ENCODE data around the gene NCBP2.

Gene NCBP2

GRCh38 chr3:196989721-196990262 is 47.5 kb upstream of the NCBP2 start:
- no peak overlapping the region for H3K9ac ChIP-seq (ENCODE audit: low read length)
- no peak overlapping the region for H3K4me3 ChIP-seq (ENCODE audit: insufficient read depth, low read length, poor library complexity, severe bottlenecking)
- H3F3A ChIP-seq (ENCODE audit: insufficient read depth): no peaks in the 10 kb centered on the region
- no peaks in the 10 kb centered on the region for H3K36me3 ChIP-seq (ENCODE audit: low read length)
- no peaks in the 10 kb centered on the region for H3K9me2 ChIP-seq (replicated peaks; ENCODE audit: insufficient read depth, low read length)
- H3K4me2 ChIP-seq (ENCODE audit: low read depth, low read length, poor library complexity, severe bottlenecking): no peak overlapping the region
- no peak overlapping the region for H3K27ac ChIP-seq (ENCODE audit: low read depth, low read length)
- no peaks in the 10 kb centered on the region for H4K20me1 ChIP-seq (ENCODE audit: low read depth, low read length)
- no peaks in the 10 kb centered on the region for H3K9me3 ChIP-seq (ENCODE audit: insufficient read depth, low read length)
- H2AFZ ChIP-seq (ENCODE audit: low read depth, low read length, severe bottlenecking): no peak overlapping the region
- TF ChIP-seq EZH2phosphoT487 (conservative IDR thresholded peaks at IDR 0.05; ENCODE audit: low read length): no peak
- TF ChIP-seq, protein P1, sequence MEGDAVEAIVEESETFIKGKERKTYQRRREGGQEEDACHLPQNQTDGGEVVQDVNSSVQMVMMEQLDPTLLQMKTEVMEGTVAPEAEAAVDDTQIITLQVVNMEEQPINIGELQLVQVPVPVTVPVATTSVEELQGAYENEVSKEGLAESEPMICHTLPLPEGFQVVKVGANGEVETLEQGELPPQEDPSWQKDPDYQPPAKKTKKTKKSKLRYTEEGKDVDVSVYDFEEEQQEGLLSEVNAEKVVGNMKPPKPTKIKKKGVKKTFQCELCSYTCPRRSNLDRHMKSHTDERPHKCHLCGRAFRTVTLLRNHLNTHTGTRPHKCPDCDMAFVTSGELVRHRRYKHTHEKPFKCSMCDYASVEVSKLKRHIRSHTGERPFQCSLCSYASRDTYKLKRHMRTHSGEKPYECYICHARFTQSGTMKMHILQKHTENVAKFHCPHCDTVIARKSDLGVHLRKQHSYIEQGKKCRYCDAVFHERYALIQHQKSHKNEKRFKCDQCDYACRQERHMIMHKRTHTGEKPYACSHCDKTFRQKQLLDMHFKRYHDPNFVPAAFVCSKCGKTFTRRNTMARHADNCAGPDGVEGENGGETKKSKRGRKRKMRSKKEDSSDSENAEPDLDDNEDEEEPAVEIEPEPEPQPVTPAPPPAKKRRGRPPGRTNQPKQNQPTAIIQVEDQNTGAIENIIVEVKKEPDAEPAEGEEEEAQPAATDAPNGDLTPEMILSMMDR (IDR thresholded peaks at IDR 0.05; ENCODE audit: insufficient read depth, low read length, poor library complexity, severe bottlenecking): no peak
- no peaks in the 10 kb centered on the region for H3K27me3 ChIP-seq (ENCODE audit: low read length)
- H3K79me2 ChIP-seq (ENCODE audit: insufficient read depth, low read length): no peaks in the 10 kb centered on the region

DNA sequence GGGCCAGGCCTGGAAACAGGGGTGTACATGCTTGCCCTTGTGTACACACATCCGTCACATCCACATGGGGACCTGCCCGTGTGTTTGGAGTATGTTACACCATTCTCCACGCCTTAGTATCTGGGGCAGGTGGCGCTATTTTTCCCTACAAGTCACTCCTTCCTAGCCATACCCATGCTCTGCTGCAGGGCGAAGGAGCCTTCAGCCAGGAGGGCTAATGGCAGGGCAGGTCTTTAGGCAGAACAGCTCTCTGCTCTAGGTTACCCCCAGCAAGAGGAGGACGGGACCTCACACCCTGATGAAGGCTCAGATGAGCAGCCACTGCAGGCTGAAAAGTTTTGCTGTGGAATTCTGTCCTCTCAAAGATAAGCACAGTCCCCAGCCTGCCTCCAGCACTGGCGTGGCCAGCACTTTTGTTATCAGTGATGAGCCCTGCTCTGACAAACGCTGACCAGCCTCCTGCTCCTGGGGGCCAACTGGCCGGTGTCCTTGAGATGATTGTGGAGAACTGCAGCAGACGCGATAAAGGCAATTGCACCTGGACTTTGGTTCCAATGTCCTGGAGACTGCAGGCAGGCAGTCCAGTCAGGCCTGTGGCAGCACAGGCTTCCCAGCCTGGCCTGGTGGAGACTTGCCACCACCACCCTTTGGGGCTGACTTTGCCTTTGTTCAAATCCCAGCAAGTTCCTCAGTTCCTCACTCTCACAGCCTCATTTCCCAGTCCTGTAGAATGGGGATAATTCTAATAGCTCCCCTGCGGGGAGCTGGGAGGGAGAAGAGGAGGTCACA is 46.1 kb upstream of the NCBP2 start:
- H3K9ac ChIP-seq (ENCODE audit: low read length): no peak overlapping the region

GRCh38 chr3:196987022-196987421 is 44.7 kb upstream of the NCBP2 start:
- Histone ChIP-seq H3K79me2 (ENCODE audit: insufficient read depth, low read length) (no peaks in the 10 kb centered on the region), H3K36me3 (ENCODE audit: low read length) (no peaks in the 10 kb centered on the region), H3K9ac (ENCODE audit: low read length) (no peak overlapping the region), H3K9me3 (ENCODE audit: insufficient read depth, low read length) (0 out of 2 replicates have a peak, but pooled peaks cover 6% of the 10 kb centered on the region), H3K27ac (ENCODE audit: low read depth, low read length) (no peak overlapping the region), H3K4me2 (ENCODE audit: low read depth, low read length, poor library complexity, severe bottlenecking) (no peak overlapping the region), H3K27me3 (ENCODE audit: low read length) (no peaks in the 10 kb centered on the region), H3K9me2 (replicated peaks; ENCODE audit: insufficient read depth, low read length) (no peaks in the 10 kb centered on the region), H3F3A (ENCODE audit: insufficient read depth) (no peaks in the 10 kb centered on the region), H3K4me3 (ENCODE audit: insufficient read depth, low read length, poor library complexity, severe bottlenecking) (no peak overlapping the region), H2AFZ (ENCODE audit: low read depth, low read length, severe bottlenecking) (no peak overlapping the region), H4K20me1 (ENCODE audit: low read depth, low read length) (no peaks in the 10 kb centered on the region)
- no peak for TF ChIP-seq EZH2phosphoT487 (conservative IDR thresholded peaks at IDR 0.05; ENCODE audit: low read length)

More for the DNA sequence above, 46.1 kb upstream of the NCBP2 start:
- H3K36me3 ChIP-seq (ENCODE audit: low read length): no peaks in the 10 kb centered on the region
- no peak overlapping the region for H3K4me2 ChIP-seq (ENCODE audit: low read depth, low read length, poor library complexity, severe bottlenecking)
- no peak overlapping the region for H3K4me3 ChIP-seq (ENCODE audit: insufficient read depth, low read length, poor library complexity, severe bottlenecking)
- no peak overlapping the region for H2AFZ ChIP-seq (ENCODE audit: low read depth, low read length, severe bottlenecking)
- H3K27ac ChIP-seq (ENCODE audit: low read depth, low read length): no peak overlapping the region
- H3K27me3 ChIP-seq (ENCODE audit: low read length): no peaks in the 10 kb centered on the region
- H3K79me2 ChIP-seq (ENCODE audit: insufficient read depth, low read length): no peaks in the 10 kb centered on the region
- no peaks in the 10 kb centered on the region for H3K9me2 ChIP-seq (replicated peaks; ENCODE audit: insufficient read depth, low read length)
- H3F3A ChIP-seq (ENCODE audit: insufficient read depth): no peaks in the 10 kb centered on the region
- no peaks in the 10 kb centered on the region for H4K20me1 ChIP-seq (ENCODE audit: low read depth, low read length)
- 0 out of 2 replicates have a peak, but pooled peaks cover 2% of the 10 kb centered on the region for H3K9me3 ChIP-seq (ENCODE audit: insufficient read depth, low read length)
- TF ChIP-seq EZH2phosphoT487 (conservative IDR thresholded peaks at IDR 0.05; ENCODE audit: low read length): no peak
- TF ChIP-seq, protein P1 (IDR thresholded peaks at IDR 0.05; ENCODE audit: insufficient read depth, low read length, poor library complexity, severe bottlenecking): peak; percentile 17

Measured in SU-DHL-6 (cell line).